Measurements from ENCODE around the gene CBX4.
A peak's percentile ranks its signal among the peaks of the same experiment; 100 is the strongest.

DNA sequence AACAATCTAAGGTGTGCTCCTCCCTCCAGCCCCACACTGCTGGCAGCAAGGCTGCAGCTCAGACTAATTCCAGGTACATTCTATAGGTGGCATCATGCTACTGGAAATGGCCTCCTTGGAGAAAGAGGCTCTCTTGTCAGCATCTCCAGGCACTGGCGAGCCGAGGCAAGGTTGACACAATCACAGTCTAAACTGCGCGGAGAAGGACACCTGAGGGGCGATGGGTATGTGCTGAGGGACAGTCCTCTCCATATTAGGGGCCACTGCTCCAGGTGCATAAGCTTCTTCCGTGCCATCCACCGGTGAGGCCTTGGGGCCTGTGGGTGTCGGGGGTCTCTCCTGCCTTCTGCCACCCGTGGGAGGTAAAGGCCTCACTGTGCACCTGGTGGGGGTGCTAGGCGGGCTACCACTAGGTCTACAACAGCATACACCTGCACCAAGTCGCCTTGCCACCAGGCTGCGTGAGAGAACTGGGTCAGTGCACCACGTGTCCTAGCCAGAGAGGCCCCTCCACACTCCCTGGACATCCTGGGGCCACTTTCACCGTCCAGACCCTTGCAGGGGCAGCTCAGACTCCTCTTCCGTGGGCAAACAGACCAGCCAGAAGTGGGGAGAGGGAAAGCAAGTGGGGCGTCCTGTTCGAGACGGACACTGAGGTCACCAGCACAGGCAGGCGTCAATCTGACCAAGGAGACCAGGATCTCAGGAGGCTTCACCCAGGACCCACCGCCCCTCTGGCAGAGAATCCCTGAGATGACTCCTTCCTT, 30.3 kb downstream of the CBX4 start:
- TF ChIP-seq, protein P1, sequence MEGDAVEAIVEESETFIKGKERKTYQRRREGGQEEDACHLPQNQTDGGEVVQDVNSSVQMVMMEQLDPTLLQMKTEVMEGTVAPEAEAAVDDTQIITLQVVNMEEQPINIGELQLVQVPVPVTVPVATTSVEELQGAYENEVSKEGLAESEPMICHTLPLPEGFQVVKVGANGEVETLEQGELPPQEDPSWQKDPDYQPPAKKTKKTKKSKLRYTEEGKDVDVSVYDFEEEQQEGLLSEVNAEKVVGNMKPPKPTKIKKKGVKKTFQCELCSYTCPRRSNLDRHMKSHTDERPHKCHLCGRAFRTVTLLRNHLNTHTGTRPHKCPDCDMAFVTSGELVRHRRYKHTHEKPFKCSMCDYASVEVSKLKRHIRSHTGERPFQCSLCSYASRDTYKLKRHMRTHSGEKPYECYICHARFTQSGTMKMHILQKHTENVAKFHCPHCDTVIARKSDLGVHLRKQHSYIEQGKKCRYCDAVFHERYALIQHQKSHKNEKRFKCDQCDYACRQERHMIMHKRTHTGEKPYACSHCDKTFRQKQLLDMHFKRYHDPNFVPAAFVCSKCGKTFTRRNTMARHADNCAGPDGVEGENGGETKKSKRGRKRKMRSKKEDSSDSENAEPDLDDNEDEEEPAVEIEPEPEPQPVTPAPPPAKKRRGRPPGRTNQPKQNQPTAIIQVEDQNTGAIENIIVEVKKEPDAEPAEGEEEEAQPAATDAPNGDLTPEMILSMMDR (IDR thresholded peaks at IDR 0.05): peak; percentile 26; the same call in 1 of the 2 replicates
- no peak for TF ChIP-seq FOXJ3 (CRISPR knock-in tag; IDR thresholded peaks at IDR 0.05)
- no peak for TF ChIP-seq TCF12 (IDR thresholded peaks at IDR 0.05)
- TF ChIP-seq YY1 (IDR thresholded peaks at IDR 0.05; ENCODE audit: low read depth): no peak
- no peak for TF ChIP-seq NFIC (IDR thresholded peaks at IDR 0.05; ENCODE audit: borderline replicate concordance)
- TF ChIP-seq, protein P2, sequence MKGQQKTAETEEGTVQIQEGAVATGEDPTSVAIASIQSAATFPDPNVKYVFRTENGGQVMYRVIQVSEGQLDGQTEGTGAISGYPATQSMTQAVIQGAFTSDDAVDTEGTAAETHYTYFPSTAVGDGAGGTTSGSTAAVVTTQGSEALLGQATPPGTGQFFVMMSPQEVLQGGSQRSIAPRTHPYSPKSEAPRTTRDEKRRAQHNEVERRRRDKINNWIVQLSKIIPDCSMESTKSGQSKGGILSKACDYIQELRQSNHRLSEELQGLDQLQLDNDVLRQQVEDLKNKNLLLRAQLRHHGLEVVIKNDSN (IDR thresholded peaks at IDR 0.05; ENCODE audit: borderline replicate concordance, low read depth): no peak
- TF ChIP-seq, protein P3, sequence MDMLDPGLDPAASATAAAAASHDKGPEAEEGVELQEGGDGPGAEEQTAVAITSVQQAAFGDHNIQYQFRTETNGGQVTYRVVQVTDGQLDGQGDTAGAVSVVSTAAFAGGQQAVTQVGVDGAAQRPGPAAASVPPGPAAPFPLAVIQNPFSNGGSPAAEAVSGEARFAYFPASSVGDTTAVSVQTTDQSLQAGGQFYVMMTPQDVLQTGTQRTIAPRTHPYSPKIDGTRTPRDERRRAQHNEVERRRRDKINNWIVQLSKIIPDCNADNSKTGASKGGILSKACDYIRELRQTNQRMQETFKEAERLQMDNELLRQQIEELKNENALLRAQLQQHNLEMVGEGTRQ (IDR thresholded peaks at IDR 0.05; ENCODE audit: borderline replicate concordance, low read depth, low read length): no peak
- TF ChIP-seq, protein P4, sequence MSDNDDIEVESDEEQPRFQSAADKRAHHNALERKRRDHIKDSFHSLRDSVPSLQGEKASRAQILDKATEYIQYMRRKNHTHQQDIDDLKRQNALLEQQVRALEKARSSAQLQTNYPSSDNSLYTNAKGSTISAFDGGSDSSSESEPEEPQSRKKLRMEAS (IDR thresholded peaks at IDR 0.05; ENCODE audit: low read depth): no peak
- no peak for TF ChIP-seq EP300 (IDR thresholded peaks at IDR 0.05; ENCODE audit: borderline replicate concordance in 1 of 2, low read depth in 1 of 2, low read length in 1 of 2)
- TF ChIP-seq POLR2AphosphoS5 (IDR thresholded peaks at IDR 0.05; ENCODE audit: low read depth, low read length): no peak
- TF ChIP-seq NRF1 (IDR thresholded peaks at IDR 0.05; ENCODE audit: low read depth, low read length): no peak
- no peak for TF ChIP-seq ELF1 (IDR thresholded peaks at IDR 0.05)
- TF ChIP-seq CHD2 (IDR thresholded peaks at IDR 0.05; ENCODE audit: low read length, partially characterized antibody): peak; percentile 30
- no peak for TF ChIP-seq RCOR1 (IDR thresholded peaks at IDR 0.05; ENCODE audit: low read length)

Data from SK-N-SH (cell line).